GM23338 (cell line): ENCODE data around the gene IQSEC3. TPM values are rescaled to one million over a fixed set of nuclear protein-coding genes. Genes with fewer than 3 reads are reported as not detected.
A peak's percentile ranks its signal among the peaks of the same experiment; 100 is the strongest.

Experiments
- ATAC-seq: fragments of 200-7000 bp; cut with Tn5 transposase; 3 replicates; pipeline ENCODE4 v1.9.1; 2020
- DNase-seq: peaks from one replicate; pipeline ENCODE4 v3.0.0-alpha.2; 2015; ENCODE audit warnings: low spot score
- H2AFZ ChIP-seq: fragments of 200-600 bp; sonication (generic); 2 replicates; pipeline ENCODE4 v1.8.0; 2016; ENCODE audit warnings: antibody characterized with exemption, mild to moderate bottlenecking, moderate library complexity
- H3F3A ChIP-seq: fragments of 200-600 bp; sonication (generic); replicated peaks from 2 replicates; pipeline ENCODE4 v1.8.0; 2017; ENCODE audit warnings: antibody characterized with exemption, mixed run types, low read depth
- H3K27ac ChIP-seq: fragments of 200-600 bp; sonication (generic); 2 replicates; pipeline ENCODE4 v1.6.1; 2016; ENCODE audit warnings: low read depth
- H3K27me3 ChIP-seq: fragments of 200-600 bp; sonication (generic); 2 replicates; pipeline ENCODE4 v1.8.0; 2016; ENCODE audit warnings: mild to moderate bottlenecking, mixed run types, moderate library complexity; ENCODE audit not compliant: insufficient read depth
- H3K36me3 ChIP-seq: fragments of 200-600 bp; sonication (generic); 2 replicates; pipeline ENCODE4 v1.8.0; 2016; ENCODE audit warnings: mild to moderate bottlenecking; ENCODE audit not compliant: insufficient read depth
- H3K4me1 ChIP-seq: fragments of 200-600 bp; sonication (generic); 2 replicates; pipeline ENCODE4 v1.8.0; 2016; ENCODE audit warnings: mild to moderate bottlenecking, moderate library complexity; ENCODE audit not compliant: insufficient read depth
- H3K4me2 ChIP-seq: fragments of 200-600 bp; sonication (generic); 2 replicates; pipeline ENCODE4 v1.7.1; 2017; ENCODE audit warnings: mixed run types
- H3K4me3 ChIP-seq: fragments of 200-600 bp; sonication (generic); 2 replicates; pipeline ENCODE4 v1.6.1; 2016; ENCODE audit warnings: mixed run types
- H3K79me2 ChIP-seq: fragments of 200-600 bp; sonication (generic); replicated peaks from 2 replicates; pipeline ENCODE4 v1.8.0; 2017; ENCODE audit warnings: mild to moderate bottlenecking; ENCODE audit not compliant: insufficient read depth
- H3K9me2 ChIP-seq: fragments of 200-600 bp; sonication (generic); 2 replicates; pipeline ENCODE4 v1.8.0; 2017; ENCODE audit not compliant: insufficient read depth
- H4K20me1 ChIP-seq: fragments of 200-600 bp; sonication (generic); replicated peaks from 2 replicates; pipeline ENCODE4 v1.8.0; 2017; ENCODE audit warnings: mild to moderate bottlenecking; ENCODE audit not compliant: insufficient read depth
- H3K27ac Mint-ChIP-seq: 2 replicates; pipeline ENCODE4 v1.8.0; 2020; ENCODE audit warnings: inconsistent platforms, mild to moderate bottlenecking, moderate library complexity, mixed read lengths
- H3K27me3 Mint-ChIP-seq: 3 replicates; pipeline ENCODE4 v1.8.0; 2022; ENCODE audit warnings: low read depth, mild to moderate bottlenecking, moderate library complexity, mixed read lengths, inconsistent platforms; ENCODE audit not compliant: insufficient read depth, poor library complexity
- H3K36me3 Mint-ChIP-seq: 3 replicates; pipeline ENCODE4 v1.8.0; 2021; ENCODE audit warnings: low read depth, mild to moderate bottlenecking, inconsistent platforms, moderate library complexity, mixed read lengths
- H3K4me1 Mint-ChIP-seq: 3 replicates; pipeline ENCODE4 v1.8.0; 2020; ENCODE audit warnings: mild to moderate bottlenecking, inconsistent platforms, mixed read lengths
- H3K4me3 Mint-ChIP-seq: 3 replicates; pipeline ENCODE4 v1.8.0; 2021; ENCODE audit warnings: moderate library complexity, mild to moderate bottlenecking, inconsistent platforms, mixed read lengths
- H3K9me3 Mint-ChIP-seq: 3 replicates; pipeline ENCODE4 v1.8.0; 2020; ENCODE audit warnings: moderate library complexity, mild to moderate bottlenecking, inconsistent platforms, mixed read lengths
- CREB1 ChIP-seq: fragments of 250-450 bp; sonication (Bioruptor Pico); IDR thresholded peaks from 2 replicates; pipeline ENCODE4 v1.5.0; 2020; ENCODE audit warnings: low read depth, mild to moderate bottlenecking, moderate library complexity
- EZH2 ChIP-seq: fragments of 200-600 bp; sonication (generic); IDR thresholded peaks from one replicate; pipeline ENCODE4 v1.8.0; 2017; ENCODE audit warnings: antibody characterized with exemption, mild to moderate bottlenecking, low read depth; ENCODE audit not compliant: unreplicated experiment
- EZH2phosphoT487 ChIP-seq: fragments of 200-600 bp; sonication (generic); IDR thresholded peaks from one replicate; pipeline ENCODE4 v1.8.1; 2018; ENCODE audit warnings: antibody characterized with exemption; ENCODE audit not compliant: unreplicated experiment
- JUNB ChIP-seq: IDR thresholded peaks from one replicate; pipeline ENCODE4 v1.6.1; 2016; ENCODE audit warnings: antibody characterized with exemption; ENCODE audit not compliant: unreplicated experiment
- NANOG ChIP-seq: IDR thresholded peaks from 2 replicates; pipeline ENCODE4 v1.6.1; 2016; ENCODE audit warnings: antibody characterized with exemption, borderline replicate concordance
- POLR2AphosphoS5 ChIP-seq: IDR thresholded peaks from 2 replicates; pipeline ENCODE4 v1.6.1; 2016; ENCODE audit warnings: antibody characterized with exemption, low read depth
- STAT1 ChIP-seq: IDR thresholded peaks from one replicate; pipeline ENCODE4 v1.6.1; 2016; ENCODE audit warnings: antibody characterized with exemption; ENCODE audit not compliant: unreplicated experiment
- ZNF114 ChIP-seq: fragments of 250-450 bp; sonication (Bioruptor Pico); IDR thresholded peaks from 2 replicates; pipeline ENCODE4 v1.5.0; 2020; ENCODE audit warnings: mild to moderate bottlenecking, moderate library complexity
- ZNF331 ChIP-seq: fragments of 250-450 bp; sonication (Bioruptor Pico); IDR thresholded peaks from 2 replicates; pipeline ENCODE4 v1.5.0; 2020; ENCODE audit warnings: low read depth, mild to moderate bottlenecking, moderate library complexity
- polyA plus RNA-seq: library from polyadenylated mRNA; unstranded; fragments of >200 nt; fragmentation: Nextera tagmentation; extraction: Ambion mirVana; gene quantifications from 2 replicates; pipeline ENCODE4 v1.2.1, GENCODE V29; 2016
- total RNA-seq: library from RNA; depleted of rRNA; stranded (reverse); fragments of >200 nt; shearing (Covaris generic); gene quantifications from 2 replicates; pipeline ENCODE4 v1.2.3, GENCODE V29; 2014
- TF ChIP-seq, protein P1 (sequence below): IDR thresholded peaks from 2 replicates; pipeline ENCODE4 v1.6.1; 2016; ENCODE audit warnings: antibody characterized with exemption
- TF ChIP-seq, protein P2 (sequence below): IDR thresholded peaks from one replicate; pipeline ENCODE4 v1.6.1; 2018; ENCODE audit warnings: antibody characterized with exemption; ENCODE audit not compliant: unreplicated experiment
- TF ChIP-seq, protein P3 (sequence below): fragments of 250-450 bp; sonication (Bioruptor Pico); IDR thresholded peaks from 2 replicates; pipeline ENCODE4 v1.5.0; 2020; ENCODE audit warnings: mild to moderate bottlenecking, moderate library complexity
- TF ChIP-seq, protein P4 (sequence below), 2 experiments: fragments of 200-600 bp in 1 of 2; sonication (generic) in 1 of 2; conservative IDR thresholded peaks; 2 replicates each; pipeline versions ENCODE4 v1.5.1 to v1.6.1; 2016 to 2017; ENCODE audit warnings: antibody characterized with exemption in 2 of 2, low read depth in 2 of 2, mild to moderate bottlenecking in 2 of 2, moderate library complexity in 1 of 2

IQSEC3 gene
- total and polyA plus RNA-seq, 2 experiments from 2014 or later = 2.1 to 3.6 TPM

DNA sequence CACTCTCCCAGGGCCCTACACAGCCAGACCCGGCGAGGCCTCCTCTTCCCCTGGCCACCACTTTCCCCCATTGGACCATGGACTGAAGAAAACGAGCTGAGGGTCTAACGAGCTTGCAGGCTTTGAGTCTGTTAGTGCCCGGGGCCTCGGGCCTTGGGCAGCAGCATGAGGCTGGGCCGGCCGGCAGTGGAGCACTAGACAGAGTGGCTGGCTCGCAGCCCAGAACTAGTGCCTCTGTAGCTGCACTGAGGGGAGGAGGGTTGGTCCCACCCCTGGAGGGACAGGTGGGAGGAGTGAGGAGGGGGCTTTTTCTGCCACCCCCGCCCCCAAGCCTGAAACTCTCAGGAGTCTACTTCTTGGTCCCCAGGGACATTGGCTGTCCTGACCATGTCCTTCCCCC lies 108.7 kb downstream of the IQSEC3 start:
- no peaks in the 10 kb centered on the region for H3K9me3 Mint-ChIP-seq
- Histone ChIP-seq H3K27me3 (no peaks in the 10 kb centered on the region), H3K27ac (no peak overlapping the region), H3K4me1 (peaks cover under 1% of the 10 kb centered on the region; the same call in 1 of the 2 replicates), H3K4me2 (no peak overlapping the region), H3F3A (no peaks in the 10 kb centered on the region), H3K36me3 (no peaks in the 10 kb centered on the region; the same call in 1 of the 2 replicates), H2AFZ (no peak overlapping the region), H3K4me3 (no peak overlapping the region), H4K20me1 (no peaks in the 10 kb centered on the region), H3K9me2 (no peaks in the 10 kb centered on the region), H3K79me2 (no peaks in the 10 kb centered on the region)
- DNase-seq (no peak), ATAC-seq (no peak)
- peaks cover 51% of the 10 kb centered on the region for H3K4me1 Mint-ChIP-seq
- H3K4me3 Mint-ChIP-seq = no peak overlapping the region
- TF ChIP-seq, protein P1, sequence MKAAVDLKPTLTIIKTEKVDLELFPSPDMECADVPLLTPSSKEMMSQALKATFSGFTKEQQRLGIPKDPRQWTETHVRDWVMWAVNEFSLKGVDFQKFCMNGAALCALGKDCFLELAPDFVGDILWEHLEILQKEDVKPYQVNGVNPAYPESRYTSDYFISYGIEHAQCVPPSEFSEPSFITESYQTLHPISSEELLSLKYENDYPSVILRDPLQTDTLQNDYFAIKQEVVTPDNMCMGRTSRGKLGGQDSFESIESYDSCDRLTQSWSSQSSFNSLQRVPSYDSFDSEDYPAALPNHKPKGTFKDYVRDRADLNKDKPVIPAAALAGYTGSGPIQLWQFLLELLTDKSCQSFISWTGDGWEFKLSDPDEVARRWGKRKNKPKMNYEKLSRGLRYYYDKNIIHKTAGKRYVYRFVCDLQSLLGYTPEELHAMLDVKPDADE = no peak
- TF ChIP-seq NANOG (no peak), EZH2 (no peak), ZNF114 (CRISPR knock-in tag) (no peak), ZNF331 (CRISPR knock-in tag) (no peak), CREB1 (CRISPR knock-in tag) (no peak), JUNB (no peak), STAT1 (no peak), EZH2phosphoT487 (no peak), POLR2AphosphoS5 (no peak)
- TF ChIP-seq, protein P2, sequence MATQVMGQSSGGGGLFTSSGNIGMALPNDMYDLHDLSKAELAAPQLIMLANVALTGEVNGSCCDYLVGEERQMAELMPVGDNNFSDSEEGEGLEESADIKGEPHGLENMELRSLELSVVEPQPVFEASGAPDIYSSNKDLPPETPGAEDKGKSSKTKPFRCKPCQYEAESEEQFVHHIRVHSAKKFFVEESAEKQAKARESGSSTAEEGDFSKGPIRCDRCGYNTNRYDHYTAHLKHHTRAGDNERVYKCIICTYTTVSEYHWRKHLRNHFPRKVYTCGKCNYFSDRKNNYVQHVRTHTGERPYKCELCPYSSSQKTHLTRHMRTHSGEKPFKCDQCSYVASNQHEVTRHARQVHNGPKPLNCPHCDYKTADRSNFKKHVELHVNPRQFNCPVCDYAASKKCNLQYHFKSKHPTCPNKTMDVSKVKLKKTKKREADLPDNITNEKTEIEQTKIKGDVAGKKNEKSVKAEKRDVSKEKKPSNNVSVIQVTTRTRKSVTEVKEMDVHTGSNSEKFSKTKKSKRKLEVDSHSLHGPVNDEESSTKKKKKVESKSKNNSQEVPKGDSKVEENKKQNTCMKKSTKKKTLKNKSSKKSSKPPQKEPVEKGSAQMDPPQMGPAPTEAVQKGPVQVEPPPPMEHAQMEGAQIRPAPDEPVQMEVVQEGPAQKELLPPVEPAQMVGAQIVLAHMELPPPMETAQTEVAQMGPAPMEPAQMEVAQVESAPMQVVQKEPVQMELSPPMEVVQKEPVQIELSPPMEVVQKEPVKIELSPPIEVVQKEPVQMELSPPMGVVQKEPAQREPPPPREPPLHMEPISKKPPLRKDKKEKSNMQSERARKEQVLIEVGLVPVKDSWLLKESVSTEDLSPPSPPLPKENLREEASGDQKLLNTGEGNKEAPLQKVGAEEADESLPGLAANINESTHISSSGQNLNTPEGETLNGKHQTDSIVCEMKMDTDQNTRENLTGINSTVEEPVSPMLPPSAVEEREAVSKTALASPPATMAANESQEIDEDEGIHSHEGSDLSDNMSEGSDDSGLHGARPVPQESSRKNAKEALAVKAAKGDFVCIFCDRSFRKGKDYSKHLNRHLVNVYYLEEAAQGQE = no peak
- TF ChIP-seq, protein P3, sequence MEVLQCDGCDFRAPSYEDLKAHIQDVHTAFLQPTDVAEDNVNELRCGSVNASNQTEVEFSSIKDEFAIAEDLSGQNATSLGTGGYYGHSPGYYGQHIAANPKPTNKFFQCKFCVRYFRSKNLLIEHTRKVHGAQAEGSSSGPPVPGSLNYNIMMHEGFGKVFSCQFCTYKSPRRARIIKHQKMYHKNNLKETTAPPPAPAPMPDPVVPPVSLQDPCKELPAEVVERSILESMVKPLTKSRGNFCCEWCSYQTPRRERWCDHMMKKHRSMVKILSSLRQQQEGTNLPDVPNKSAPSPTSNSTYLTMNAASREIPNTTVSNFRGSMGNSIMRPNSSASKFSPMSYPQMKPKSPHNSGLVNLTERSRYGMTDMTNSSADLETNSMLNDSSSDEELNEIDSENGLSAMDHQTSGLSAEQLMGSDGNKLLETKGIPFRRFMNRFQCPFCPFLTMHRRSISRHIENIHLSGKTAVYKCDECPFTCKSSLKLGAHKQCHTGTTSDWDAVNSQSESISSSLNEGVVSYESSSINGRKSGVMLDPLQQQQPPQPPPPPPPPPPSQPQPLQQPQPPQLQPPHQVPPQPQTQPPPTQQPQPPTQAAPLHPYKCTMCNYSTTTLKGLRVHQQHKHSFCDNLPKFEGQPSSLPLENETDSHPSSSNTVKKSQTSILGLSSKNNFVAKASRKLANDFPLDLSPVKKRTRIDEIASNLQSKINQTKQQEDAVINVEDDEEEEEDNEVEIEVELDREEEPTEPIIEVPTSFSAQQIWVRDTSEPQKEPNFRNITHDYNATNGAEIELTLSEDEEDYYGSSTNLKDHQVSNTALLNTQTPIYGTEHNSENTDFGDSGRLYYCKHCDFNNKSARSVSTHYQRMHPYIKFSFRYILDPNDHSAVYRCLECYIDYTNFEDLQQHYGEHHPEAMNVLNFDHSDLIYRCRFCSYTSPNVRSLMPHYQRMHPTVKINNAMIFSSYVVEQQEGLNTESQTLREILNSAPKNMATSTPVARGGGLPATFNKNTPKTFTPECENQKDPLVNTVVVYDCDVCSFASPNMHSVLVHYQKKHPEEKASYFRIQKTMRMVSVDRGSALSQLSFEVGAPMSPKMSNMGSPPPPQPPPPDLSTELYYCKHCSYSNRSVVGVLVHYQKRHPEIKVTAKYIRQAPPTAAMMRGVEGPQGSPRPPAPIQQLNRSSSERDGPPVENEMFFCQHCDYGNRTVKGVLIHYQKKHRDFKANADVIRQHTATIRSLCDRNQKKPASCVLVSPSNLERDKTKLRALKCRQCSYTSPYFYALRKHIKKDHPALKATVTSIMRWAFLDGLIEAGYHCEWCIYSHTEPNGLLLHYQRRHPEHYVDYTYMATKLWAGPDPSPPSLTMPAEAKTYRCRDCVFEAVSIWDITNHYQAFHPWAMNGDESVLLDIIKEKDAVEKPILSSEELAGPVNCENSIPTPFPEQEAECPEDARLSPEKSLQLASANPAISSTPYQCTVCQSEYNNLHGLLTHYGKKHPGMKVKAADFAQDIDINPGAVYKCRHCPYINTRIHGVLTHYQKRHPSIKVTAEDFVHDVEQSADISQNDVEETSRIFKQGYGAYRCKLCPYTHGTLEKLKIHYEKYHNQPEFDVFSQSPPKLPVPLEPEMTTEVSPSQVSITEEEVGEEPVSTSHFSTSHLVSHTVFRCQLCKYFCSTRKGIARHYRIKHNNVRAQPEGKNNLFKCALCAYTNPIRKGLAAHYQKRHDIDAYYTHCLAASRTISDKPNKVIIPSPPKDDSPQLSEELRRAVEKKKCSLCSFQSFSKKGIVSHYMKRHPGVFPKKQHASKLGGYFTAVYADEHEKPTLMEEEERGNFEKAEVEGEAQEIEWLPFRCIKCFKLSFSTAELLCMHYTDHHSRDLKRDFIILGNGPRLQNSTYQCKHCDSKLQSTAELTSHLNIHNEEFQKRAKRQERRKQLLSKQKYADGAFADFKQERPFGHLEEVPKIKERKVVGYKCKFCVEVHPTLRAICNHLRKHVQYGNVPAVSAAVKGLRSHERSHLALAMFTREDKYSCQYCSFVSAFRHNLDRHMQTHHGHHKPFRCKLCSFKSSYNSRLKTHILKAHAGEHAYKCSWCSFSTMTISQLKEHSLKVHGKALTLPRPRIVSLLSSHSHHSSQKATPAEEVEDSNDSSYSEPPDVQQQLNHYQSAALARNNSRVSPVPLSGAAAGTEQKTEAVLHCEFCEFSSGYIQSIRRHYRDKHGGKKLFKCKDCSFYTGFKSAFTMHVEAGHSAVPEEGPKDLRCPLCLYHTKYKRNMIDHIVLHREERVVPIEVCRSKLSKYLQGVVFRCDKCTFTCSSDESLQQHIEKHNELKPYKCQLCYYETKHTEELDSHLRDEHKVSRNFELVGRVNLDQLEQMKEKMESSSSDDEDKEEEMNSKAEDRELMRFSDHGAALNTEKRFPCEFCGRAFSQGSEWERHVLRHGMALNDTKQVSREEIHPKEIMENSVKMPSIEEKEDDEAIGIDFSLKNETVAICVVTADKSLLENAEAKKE = no peak
- TF ChIP-seq, protein P4, sequence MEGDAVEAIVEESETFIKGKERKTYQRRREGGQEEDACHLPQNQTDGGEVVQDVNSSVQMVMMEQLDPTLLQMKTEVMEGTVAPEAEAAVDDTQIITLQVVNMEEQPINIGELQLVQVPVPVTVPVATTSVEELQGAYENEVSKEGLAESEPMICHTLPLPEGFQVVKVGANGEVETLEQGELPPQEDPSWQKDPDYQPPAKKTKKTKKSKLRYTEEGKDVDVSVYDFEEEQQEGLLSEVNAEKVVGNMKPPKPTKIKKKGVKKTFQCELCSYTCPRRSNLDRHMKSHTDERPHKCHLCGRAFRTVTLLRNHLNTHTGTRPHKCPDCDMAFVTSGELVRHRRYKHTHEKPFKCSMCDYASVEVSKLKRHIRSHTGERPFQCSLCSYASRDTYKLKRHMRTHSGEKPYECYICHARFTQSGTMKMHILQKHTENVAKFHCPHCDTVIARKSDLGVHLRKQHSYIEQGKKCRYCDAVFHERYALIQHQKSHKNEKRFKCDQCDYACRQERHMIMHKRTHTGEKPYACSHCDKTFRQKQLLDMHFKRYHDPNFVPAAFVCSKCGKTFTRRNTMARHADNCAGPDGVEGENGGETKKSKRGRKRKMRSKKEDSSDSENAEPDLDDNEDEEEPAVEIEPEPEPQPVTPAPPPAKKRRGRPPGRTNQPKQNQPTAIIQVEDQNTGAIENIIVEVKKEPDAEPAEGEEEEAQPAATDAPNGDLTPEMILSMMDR (conservative IDR thresholded peaks at IDR 0.05; ENCODE audit: low read depth in 2 of 2) = no peak
- H3K36me3 Mint-ChIP-seq = no peaks in the 10 kb centered on the region; the same call in 2 of the 3 replicates
- H3K27ac Mint-ChIP-seq = 0 out of 2 replicates have a peak overlapping the region, but pooled peaks have one; percentile 52
- peaks cover 19% of the 10 kb centered on the region for H3K27me3 Mint-ChIP-seq
